Fibroblast of lung (primary cell): ENCODE results near the gene GPD1. TPM values are rescaled to one million over a fixed set of nuclear protein-coding genes. Genes with fewer than 3 reads are reported as not detected.

Experiments
- DNase-seq, 2 donors: peaks; one replicate each; pipeline versions ENCODE4 v3.0.0 to v3.0.0-alpha.2; 2010; ENCODE audit warnings: low read depth in 2 of 2
- H2AFZ ChIP-seq: 2 replicates; pipeline ENCODE4 v1.5.1; 2012; ENCODE audit warnings: low read length, control low read depth, inconsistent platforms
- H3K27ac ChIP-seq: 2 replicates; pipeline ENCODE4 v1.5.1; 2011; ENCODE audit warnings: low read length, control low read depth; ENCODE audit not compliant: insufficient read depth
- H3K27me3 ChIP-seq: 2 replicates; pipeline ENCODE4 v1.5.1; 2011; ENCODE audit warnings: mild to moderate bottlenecking, low read length; ENCODE audit not compliant: control insufficient read depth, insufficient read depth
- H3K36me3 ChIP-seq: 2 replicates; pipeline ENCODE4 v1.5.1; 2011; ENCODE audit warnings: low read length; ENCODE audit not compliant: control insufficient read depth, insufficient read depth
- H3K4me1 ChIP-seq: 2 replicates; pipeline ENCODE4 v1.5.1; 2011; ENCODE audit warnings: low read length; ENCODE audit not compliant: control insufficient read depth, insufficient read depth; ENCODE audit errors: extremely low read depth
- H3K4me2 ChIP-seq: 2 replicates; pipeline ENCODE4 v1.5.1; 2011; ENCODE audit warnings: low read length, control low read depth; ENCODE audit not compliant: insufficient read depth; ENCODE audit errors: extremely low read depth
- H3K4me3 ChIP-seq, 4 experiments: fragments of 200-600 bp in 1 of 4; sonication (generic) in 1 of 4; replicated peaks in 1 of 4; 2 replicates each; pipeline ENCODE4 v1.5.1; 2011 to 2016; ENCODE audit warnings: low read length in 4 of 4, low read depth in 3 of 4, mild to moderate bottlenecking in 3 of 4, control low read depth in 2 of 4, inconsistent platforms in 1 of 4, mixed read lengths in 1 of 4; ENCODE audit not compliant: insufficient read depth in 1 of 4; ENCODE audit errors: control extremely low read depth in 1 of 4
- H3K79me2 ChIP-seq: 2 replicates; pipeline ENCODE4 v1.5.1; 2012; ENCODE audit warnings: mild to moderate bottlenecking, low read length, inconsistent platforms; ENCODE audit not compliant: control insufficient read depth, insufficient read depth
- H3K9ac ChIP-seq: 2 replicates; pipeline ENCODE4 v1.5.1; 2011; ENCODE audit warnings: mild to moderate bottlenecking, low read length, control low read depth; ENCODE audit not compliant: insufficient read depth
- H3K9me3 ChIP-seq: 2 replicates; pipeline ENCODE4 v1.5.1; 2012; ENCODE audit warnings: low read depth, low read length; ENCODE audit not compliant: control insufficient read depth, insufficient read depth
- H4K20me1 ChIP-seq: 2 replicates; pipeline ENCODE4 v1.5.1; 2011; ENCODE audit warnings: low read length; ENCODE audit not compliant: control insufficient read depth, insufficient read depth; ENCODE audit errors: extremely low read depth
- CTCF ChIP-seq, 2 donors: IDR thresholded peaks in 1 of 2; conservative IDR thresholded peaks in 1 of 2; 1 replicate in 1 of 2; 2 replicates in 1 of 2; pipeline ENCODE4 v1.5.1; 2011 to 2012; ENCODE audit warnings: low read length in 2 of 2, control low read depth in 1 of 2, inconsistent platforms in 1 of 2, low read depth in 1 of 2, mild to moderate bottlenecking in 1 of 2
- EZH2 ChIP-seq: IDR thresholded peaks from 2 replicates; pipeline ENCODE4 v1.5.1; 2012; ENCODE audit warnings: low read length, control low read depth, mild to moderate bottlenecking; ENCODE audit errors: missing control alignments
- polyA minus RNA-seq: library from RNA; depleted of rRNA, polyadenylated mRNA; stranded (reverse); fragments of >200 nt; gene quantifications from 2 replicates; pipeline ENCODE4 v1.2.3, GENCODE V29; 2011; ENCODE audit warnings: low replicate concordance
- polyA plus RNA-seq, 2 donors: library from polyadenylated mRNA; depleted of rRNA in 1 of 2; stranded (reverse) in 1 of 2; unstranded in 1 of 2; fragments of >200 nt; gene quantifications; 2 replicates each; pipeline ENCODE4 v1.2.1, GENCODE V29; 2011 to 2012; ENCODE audit warnings: missing spikeins in 1 of 2
- total RNA-seq: library from RNA; depleted of rRNA; stranded (reverse); fragments of >200 nt; gene quantifications from 2 replicates; pipeline ENCODE4 v1.2.1, GENCODE V29; 2014

The GPD1 gene
- total RNA-seq, result under 0.01 TPM in 1 of 2 replicates, not detected in the other
- polyA plus RNA-seq, result 0.03 TPM in 1 of 2 replicates, not detected in the other
- 0.08 TPM in 1 of 2 replicates, not detected in the other for polyA plus RNA-seq (2012)
- not detected in 2 replicates for polyA minus RNA-seq

- H3K79me2 ChIP-seq, result no peaks in the 10 kb centered on the region
- TF ChIP-seq CTCF (conservative IDR thresholded peaks at IDR 0.05 in 1 of 2, IDR thresholded peaks at IDR 0.05 in 1 of 2; ENCODE audit: low read depth in 1 of 2, low read length in 2 of 2) (no peak), EZH2 (no peak)
- H3K27ac ChIP-seq, result no peak within 1 kb of the TSS
- H4K20me1 ChIP-seq, result no peaks in the 10 kb centered on the region
- H3K27me3 ChIP-seq, result peaks cover 2% of the 10 kb centered on the region
- no peak within 1 kb of the TSS for H3K4me2 ChIP-seq
- peak; percentile 18 to 53 for DNase-seq
- H2AFZ ChIP-seq, result no peak within 1 kb of the TSS
- H3K4me3 ChIP-seq, result no peak within 1 kb of the TSS
- peaks cover 10% of the 10 kb centered on the region for H3K36me3 ChIP-seq
- H3K9me3 ChIP-seq, result no peaks in the 10 kb centered on the region
- H3K9ac ChIP-seq, result no peak within 1 kb of the TSS
- H3K4me1 ChIP-seq, result peaks cover 5% of the 10 kb centered on the region
These were observed at the start of gene GPD1 for GRCh38 chr12:50103767-50104321. TSS of gene GPD1 (plus strand) at chr12:50104008. CDS start at chr12:50104051, 43 bp downstream.

- Histone ChIP-seq H3K4me3 (peak overlapping the region in 1 of 4 experiments; percentile 10), H2AFZ (no peak overlapping the region), H3K27me3 (peaks cover 25% of the 10 kb centered on the region), H4K20me1 (no peaks in the 10 kb centered on the region), H3K27ac (no peak overlapping the region), H3K9me3 (no peaks in the 10 kb centered on the region), H3K36me3 (no peaks in the 10 kb centered on the region), H3K79me2 (no peaks in the 10 kb centered on the region), H3K4me2 (no peak overlapping the region), H3K4me1 (peaks cover 5% of the 10 kb centered on the region), H3K9ac (no peak overlapping the region)
- peak; percentile 99 to 100 for TF ChIP-seq CTCF (conservative IDR thresholded peaks at IDR 0.05 in 1 of 2, IDR thresholded peaks at IDR 0.05 in 1 of 2; ENCODE audit: low read depth in 1 of 2, low read length in 2 of 2)
- no peak for TF ChIP-seq EZH2
- peak in 1 of 2 donors; percentile 44 for DNase-seq
These were observed 47.8 kb upstream of the GPD1 start for GRCh38 chr12:50055831-50056638.

GRCh38 chr12:50056639-50056976, 47.2 kb upstream of the GPD1 start:
- Histone ChIP-seq H3K4me1 (peaks cover 5% of the 10 kb centered on the region), H3K9me3 (no peaks in the 10 kb centered on the region), H3K27me3 (peaks cover 21% of the 10 kb centered on the region), H3K9ac (no peak overlapping the region), H3K36me3 (no peaks in the 10 kb centered on the region), H4K20me1 (no peaks in the 10 kb centered on the region), H3K27ac (no peak overlapping the region), H3K4me2 (peak overlapping the region; percentile 81), H2AFZ (no peak overlapping the region), H3K79me2 (no peaks in the 10 kb centered on the region), H3K4me3 (peak overlapping the region; percentile 52 to 67 (median 63))
- no peak for TF ChIP-seq EZH2
- TF ChIP-seq CTCF (conservative IDR thresholded peaks at IDR 0.05 in 1 of 2, IDR thresholded peaks at IDR 0.05 in 1 of 2; ENCODE audit: low read depth in 1 of 2, low read length in 2 of 2), result no peak
- DNase-seq, result no peak
